Measurements from ENCODE around the gene FBXO38.

FBXO38 gene

DNA sequence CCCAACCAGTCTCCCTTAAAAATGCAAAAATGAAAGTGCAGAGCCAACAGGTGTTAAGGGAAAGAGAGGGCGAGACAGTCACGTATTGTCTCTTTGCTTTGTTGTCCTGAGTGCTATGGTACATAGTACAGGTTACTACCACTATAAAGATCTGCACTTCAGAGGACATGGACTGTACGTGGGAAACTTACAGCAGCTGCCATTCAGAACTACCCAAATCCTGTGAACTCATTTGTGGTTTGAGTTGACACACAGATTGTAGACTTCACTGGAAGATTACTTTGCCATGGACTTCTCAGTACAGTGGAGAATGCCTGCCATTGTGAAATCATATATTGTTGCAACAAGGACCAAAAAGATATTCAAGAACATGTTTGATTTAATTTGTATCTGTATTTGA lies 34.8 kb downstream of the FBXO38 start:
- Histone ChIP-seq H3K14ac (ENCODE audit: low read length) (no peak overlapping the region), H3K4me1 (ENCODE audit: control insufficient read depth in 2 of 2, insufficient read depth in 1 of 2, low read depth in 1 of 2, low read length in 2 of 2) (no peaks in the 10 kb centered on the region), H3K18ac (ENCODE audit: low read length) (no peak overlapping the region), H3K36me3 (replicated peaks in 1 of 2; ENCODE audit: control insufficient read depth in 2 of 2, insufficient read depth in 2 of 2, low read length in 2 of 2) (peaks cover 11 to 96% of the 10 kb centered on the region in 2 donors), H3K27me3 (ENCODE audit: control insufficient read depth in 3 of 3, insufficient read depth in 3 of 3, low read depth in 1 of 3, low read length in 3 of 3) (no peaks in the 10 kb centered on the region), H3K9me3 (replicated peaks in 1 of 2; ENCODE audit: control insufficient read depth in 2 of 2, insufficient read depth in 1 of 2, low read depth in 1 of 2, low read length in 2 of 2) (no peaks in the 10 kb centered on the region), H2BK5ac (ENCODE audit: low read length) (no peak overlapping the region), H3K9ac (ENCODE audit: low read depth, low read length, poor library complexity) (no peak overlapping the region), H3K27ac (replicated peaks; ENCODE audit: low read length) (no peak overlapping the region), H2BK120ac (ENCODE audit: low read depth, low read length) (no peak overlapping the region), H4K91ac (ENCODE audit: low read depth, low read length, poor library complexity) (no peak overlapping the region), H2AK5ac (ENCODE audit: low read depth, low read length) (no peak overlapping the region), H2AFZ (ENCODE audit: low read length) (no peak overlapping the region), H2BK12ac (ENCODE audit: low read length) (no peak overlapping the region), H3K4me2 (ENCODE audit: insufficient read depth, low read length, poor library complexity, severe bottlenecking) (no peak overlapping the region), H4K8ac (ENCODE audit: low read depth, low read length) (no peak overlapping the region), H3K4me3 (ENCODE audit: low read length in 2 of 2) (no peak overlapping the region), H2BK15ac (ENCODE audit: low read length) (no peak overlapping the region), H3K79me1 (ENCODE audit: low read depth, low read length) (no peaks in the 10 kb centered on the region), H3K23ac (ENCODE audit: low read depth, low read length, poor library complexity) (no peak overlapping the region), H3K4ac (ENCODE audit: low read length) (no peak overlapping the region)
- no CpG with 5 or more reads among the region's 3 CpGs for WGBS, 2 donors (ENCODE audit: extremely low coverage in 2 of 2, insufficient read length in 2 of 2, insufficient replicate concordance in 1 of 2)
- no peak for DNase-seq (ENCODE audit: low spot score)

DNA sequence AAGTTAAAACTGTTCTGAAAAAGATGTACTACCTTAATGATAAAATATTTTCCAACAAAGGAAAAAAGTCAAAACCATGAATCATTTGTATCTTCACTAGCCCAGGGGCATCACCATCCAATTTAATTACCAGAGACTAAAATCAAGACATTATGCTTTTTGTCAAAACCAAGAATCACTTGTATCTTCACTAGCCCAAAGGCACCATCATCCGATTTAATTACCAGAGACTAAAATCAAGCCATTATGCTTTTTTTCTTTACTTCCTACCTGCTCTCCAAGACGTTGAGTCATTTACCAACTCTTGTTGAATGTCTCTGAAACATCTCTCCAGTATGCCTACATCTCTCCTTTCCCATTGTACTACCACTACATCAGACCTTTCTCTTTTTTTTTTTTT lies 37.9 kb downstream of the FBXO38 start:
- Histone ChIP-seq H2AK5ac (ENCODE audit: low read depth, low read length) (no peak overlapping the region), H3K18ac (ENCODE audit: low read length) (no peak overlapping the region), H3K27ac (replicated peaks; ENCODE audit: low read length) (no peak overlapping the region), H3K4me2 (ENCODE audit: insufficient read depth, low read length, poor library complexity, severe bottlenecking) (no peak overlapping the region), H2BK5ac (ENCODE audit: low read length) (no peak overlapping the region), H4K91ac (ENCODE audit: low read depth, low read length, poor library complexity) (no peak overlapping the region), H3K4ac (ENCODE audit: low read length) (no peak overlapping the region), H2BK15ac (ENCODE audit: low read length) (no peak overlapping the region), H3K79me1 (ENCODE audit: low read depth, low read length) (no peaks in the 10 kb centered on the region), H2AFZ (ENCODE audit: low read length) (no peak overlapping the region), H3K4me3 (ENCODE audit: low read length in 2 of 2) (no peak overlapping the region), H3K23ac (ENCODE audit: low read depth, low read length, poor library complexity) (no peak overlapping the region), H4K8ac (ENCODE audit: low read depth, low read length) (no peak overlapping the region), H2BK12ac (ENCODE audit: low read length) (no peak overlapping the region), H3K14ac (ENCODE audit: low read length) (no peak overlapping the region), H3K9me3 (replicated peaks in 1 of 2; ENCODE audit: control insufficient read depth in 2 of 2, insufficient read depth in 1 of 2, low read depth in 1 of 2, low read length in 2 of 2) (no peaks in the 10 kb centered on the region), H3K4me1 (ENCODE audit: control insufficient read depth in 2 of 2, insufficient read depth in 1 of 2, low read depth in 1 of 2, low read length in 2 of 2) (no peaks in the 10 kb centered on the region), H3K36me3 (replicated peaks in 1 of 2; ENCODE audit: control insufficient read depth in 2 of 2, insufficient read depth in 2 of 2, low read length in 2 of 2) (peaks cover 20 to 96% of the 10 kb centered on the region in 2 donors), H3K27me3 (ENCODE audit: control insufficient read depth in 3 of 3, insufficient read depth in 3 of 3, low read depth in 1 of 3, low read length in 3 of 3) (no peaks in the 10 kb centered on the region), H3K9ac (ENCODE audit: low read depth, low read length, poor library complexity) (no peak overlapping the region), H2BK120ac (ENCODE audit: low read depth, low read length) (no peak overlapping the region)
- no CpG with 5 or more reads among the region's 2 CpGs for WGBS, 2 donors (ENCODE audit: extremely low coverage in 2 of 2, insufficient read length in 2 of 2, insufficient replicate concordance in 1 of 2)
- no peak for DNase-seq (ENCODE audit: low spot score)

DNA sequence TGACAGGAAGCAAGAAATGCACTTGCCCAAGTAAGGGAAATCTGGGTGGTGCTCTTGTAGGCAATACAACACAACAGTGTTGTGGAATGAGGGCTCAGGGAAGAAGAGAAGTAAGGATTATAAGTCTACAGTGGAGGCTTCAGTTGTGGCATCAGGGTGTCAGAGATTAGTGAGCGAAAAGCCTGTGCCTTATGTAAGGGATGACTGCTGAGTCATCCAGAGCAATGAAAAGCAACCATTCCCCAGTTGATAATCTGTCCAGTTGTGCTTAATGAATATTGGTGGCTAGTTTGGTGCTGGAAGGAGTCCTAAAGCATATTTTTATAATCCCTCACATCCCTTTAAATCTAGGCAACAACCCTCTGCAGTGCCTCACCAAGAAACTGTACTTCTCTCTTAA lies 42.0 kb downstream of the FBXO38 start:
- H4K8ac ChIP-seq (ENCODE audit: low read depth, low read length) = no peak overlapping the region
- H3K36me3 ChIP-seq (replicated peaks in 1 of 2; ENCODE audit: control insufficient read depth in 2 of 2, insufficient read depth in 2 of 2, low read length in 2 of 2) = peaks cover 23 to 93% of the 10 kb centered on the region in 2 donors

DNA sequence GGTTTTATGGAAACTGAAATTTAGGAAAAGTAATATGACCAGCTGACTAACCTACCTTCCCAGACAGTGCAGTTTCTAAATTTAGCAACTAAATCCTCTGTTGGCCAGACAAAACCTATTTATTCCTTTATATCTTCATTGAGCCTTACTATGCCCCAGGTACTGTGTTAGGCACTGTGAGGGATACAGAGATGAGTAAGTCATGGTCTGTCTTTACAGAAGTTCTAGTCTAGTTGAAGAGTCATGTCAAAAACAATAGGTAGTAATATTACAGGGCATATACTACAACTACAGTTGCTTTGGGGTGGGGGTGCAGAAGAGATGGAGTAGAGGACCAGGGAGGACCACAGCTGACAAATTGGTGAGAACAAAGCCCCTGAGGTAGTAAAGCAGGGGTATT lies 42.8 kb downstream of the FBXO38 start:
- no peak overlapping the region for H2BK120ac ChIP-seq (ENCODE audit: low read depth, low read length)
- no peaks in the 10 kb centered on the region for H3K9me3 ChIP-seq (replicated peaks in 1 of 2; ENCODE audit: control insufficient read depth in 2 of 2, insufficient read depth in 1 of 2, low read depth in 1 of 2, low read length in 2 of 2)
- H3K27me3 ChIP-seq (ENCODE audit: control insufficient read depth in 3 of 3, insufficient read depth in 3 of 3, low read depth in 1 of 3, low read length in 3 of 3) = no peaks in the 10 kb centered on the region
- no peak overlapping the region for H4K91ac ChIP-seq (ENCODE audit: low read depth, low read length, poor library complexity)
- H4K8ac ChIP-seq (ENCODE audit: low read depth, low read length) = no peak overlapping the region
- H3K9ac ChIP-seq (ENCODE audit: low read depth, low read length, poor library complexity) = no peak overlapping the region
- no peak overlapping the region for H3K4me2 ChIP-seq (ENCODE audit: insufficient read depth, low read length, poor library complexity, severe bottlenecking)
- H2AK5ac ChIP-seq (ENCODE audit: low read depth, low read length) = no peak overlapping the region
- no peak overlapping the region for H2BK15ac ChIP-seq (ENCODE audit: low read length)
- peaks cover 23 to 95% of the 10 kb centered on the region in 2 donors for H3K36me3 ChIP-seq (replicated peaks in 1 of 2; ENCODE audit: control insufficient read depth in 2 of 2, insufficient read depth in 2 of 2, low read length in 2 of 2)
- no peak overlapping the region for H3K27ac ChIP-seq (replicated peaks; ENCODE audit: low read length)
- no peak overlapping the region for H3K4ac ChIP-seq (ENCODE audit: low read length)
- peaks cover 0 to under 1% of the 10 kb centered on the region in 2 donors for H3K4me1 ChIP-seq (ENCODE audit: control insufficient read depth in 2 of 2, insufficient read depth in 1 of 2, low read depth in 1 of 2, low read length in 2 of 2)
- H3K79me1 ChIP-seq (ENCODE audit: low read depth, low read length) = no peaks in the 10 kb centered on the region
- no peak overlapping the region for H3K18ac ChIP-seq (ENCODE audit: low read length)
- no peak overlapping the region for H2BK12ac ChIP-seq (ENCODE audit: low read length)
- no peak overlapping the region for H2BK5ac ChIP-seq (ENCODE audit: low read length)
- no peak for DNase-seq (ENCODE audit: low spot score)
- H2AFZ ChIP-seq (ENCODE audit: low read length) = no peak overlapping the region
- H3K23ac ChIP-seq (ENCODE audit: low read depth, low read length, poor library complexity) = no peak overlapping the region
- no peak overlapping the region for H3K4me3 ChIP-seq (ENCODE audit: low read length in 2 of 2)
- H3K14ac ChIP-seq (ENCODE audit: low read length) = no peak overlapping the region

More for the DNA sequence above, 42.0 kb downstream of the FBXO38 start:
- Histone ChIP-seq H3K9ac (ENCODE audit: low read depth, low read length, poor library complexity) (no peak overlapping the region), H3K27me3 (ENCODE audit: control insufficient read depth in 3 of 3, insufficient read depth in 3 of 3, low read depth in 1 of 3, low read length in 3 of 3) (no peaks in the 10 kb centered on the region), H3K27ac (replicated peaks; ENCODE audit: low read length) (no peak overlapping the region), H3K4me1 (ENCODE audit: control insufficient read depth in 2 of 2, insufficient read depth in 1 of 2, low read depth in 1 of 2, low read length in 2 of 2) (no peaks in the 10 kb centered on the region), H3K9me3 (replicated peaks in 1 of 2; ENCODE audit: control insufficient read depth in 2 of 2, insufficient read depth in 1 of 2, low read depth in 1 of 2, low read length in 2 of 2) (no peaks in the 10 kb centered on the region), H2AFZ (ENCODE audit: low read length) (no peak overlapping the region), H3K4me3 (ENCODE audit: low read length in 2 of 2) (no peak overlapping the region), H3K14ac (ENCODE audit: low read length) (no peak overlapping the region), H3K23ac (ENCODE audit: low read depth, low read length, poor library complexity) (no peak overlapping the region), H2BK5ac (ENCODE audit: low read length) (no peak overlapping the region), H3K4ac (ENCODE audit: low read length) (no peak overlapping the region), H3K4me2 (ENCODE audit: insufficient read depth, low read length, poor library complexity, severe bottlenecking) (no peak overlapping the region), H4K91ac (ENCODE audit: low read depth, low read length, poor library complexity) (no peak overlapping the region), H2BK120ac (ENCODE audit: low read depth, low read length) (no peak overlapping the region), H3K79me1 (ENCODE audit: low read depth, low read length) (no peaks in the 10 kb centered on the region), H2BK15ac (ENCODE audit: low read length) (no peak overlapping the region), H2BK12ac (ENCODE audit: low read length) (no peak overlapping the region), H3K18ac (ENCODE audit: low read length) (no peak overlapping the region), H2AK5ac (ENCODE audit: low read depth, low read length) (no peak overlapping the region)
- WGBS, 2 donors (ENCODE audit: extremely low coverage in 2 of 2, insufficient read length in 2 of 2, insufficient replicate concordance in 1 of 2) = no CpG with 5 or more reads among the region's 1 CpG
- DNase-seq (ENCODE audit: low spot score) = no peak

Data from neuronal stem cell (in vitro differentiated cells).